ENCODE results near the gene DDN.

DNA sequence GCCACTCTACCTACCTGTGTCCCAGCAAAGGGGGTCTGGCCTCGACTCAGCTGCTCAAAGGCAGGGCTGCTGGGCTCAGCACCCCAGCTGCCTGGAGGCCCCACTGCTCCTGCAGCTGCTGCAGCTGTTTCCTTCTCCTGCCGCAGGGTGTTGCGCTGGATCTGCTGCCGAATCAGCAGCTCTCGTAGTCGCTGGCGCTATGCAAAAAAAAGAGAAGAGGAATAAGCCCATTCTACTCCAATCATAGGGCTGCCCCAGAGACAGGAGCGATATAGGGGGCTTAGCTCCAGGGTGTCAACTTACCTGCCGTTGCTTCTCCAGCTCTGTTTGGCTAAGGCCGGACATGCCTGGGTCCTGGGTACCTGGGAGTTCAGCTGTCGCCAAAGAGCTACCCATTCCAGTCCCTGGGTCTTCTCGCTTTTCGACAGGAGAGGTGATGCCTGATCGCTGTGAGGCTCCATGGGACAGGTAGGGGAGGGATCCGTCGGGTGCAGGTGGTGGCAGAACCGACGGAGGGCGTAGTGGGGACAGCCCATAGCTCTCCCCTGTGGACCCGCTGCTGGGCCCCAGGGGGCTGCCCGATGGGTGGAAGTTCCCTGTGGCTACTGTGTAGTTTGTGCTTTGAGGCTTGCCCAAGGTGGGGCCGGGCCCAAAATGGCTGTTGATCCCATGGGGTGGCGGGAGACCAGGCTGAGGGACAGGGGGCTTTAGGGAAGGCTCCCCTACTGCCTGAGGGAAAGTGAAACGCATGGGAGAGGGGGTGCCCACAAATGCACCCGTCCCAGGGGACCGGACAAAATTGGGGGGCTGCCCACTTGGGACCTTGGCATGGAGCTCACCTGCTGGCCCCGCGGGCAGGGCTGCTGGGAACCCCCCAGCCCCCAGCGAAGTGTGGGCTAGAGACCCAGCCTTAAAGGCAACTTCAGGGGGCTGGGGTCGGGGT is 40.5 kb upstream of the DDN start:
- TF ChIP-seq EZH2 (IDR thresholded peaks at IDR 0.05; ENCODE audit: borderline replicate concordance, insufficient read depth, low read depth, low read length, poor library complexity, severe bottlenecking) (no peak), CTCF (IDR thresholded peaks at IDR 0.05) (no peak)

Measured in B cell (primary cell).